Measurements from ENCODE around the gene STX4.

Gene STX4

GRCh38 chr16:30986129-30986991 is 47.0 kb upstream of the STX4 start:
- POLR2A ChIA-PET (ENCODE audit: low non-redundant PET) = no interaction called here
- H3K27ac ChIP-seq = peak overlapping the region; percentile 71
- CTCF ChIA-PET = interaction anchor here (0.5 to 2.7 kb wide), 23 partner anchors 11 to 878 kb away, joined by 3 to 23 read pairs (median 5); partner anchors contain the start of genes PRSS53, STX4, VKORC1 and ZNF646
- TF ChIP-seq CTCF (conservative IDR thresholded peaks at IDR 0.05; ENCODE audit: low read depth) = no peak
- DNase-seq (ENCODE audit: low spot score) = no peak

- ChIA-PET CTCF (no interaction called here), POLR2A (ENCODE audit: low non-redundant PET) (no interaction called here)
- no peak for TF ChIP-seq CTCF (conservative IDR thresholded peaks at IDR 0.05; ENCODE audit: low read depth)
- peak overlapping the region; percentile 19 for H3K27ac ChIP-seq
- DNase-seq (ENCODE audit: low spot score) = no peak
Observed at GRCh38 chr16:30987581-30988190, 45.7 kb upstream of the STX4 start.

- DNase-seq (ENCODE audit: low spot score) = no peak
- ChIA-PET POLR2A (ENCODE audit: low non-redundant PET) (no interaction called here), CTCF (interaction anchor here (0.7 kb wide), 1 partner anchor 176 kb away, joined by 4 read pairs; no protein-coding TSS in a partner anchor)
- TF ChIP-seq CTCF (conservative IDR thresholded peaks at IDR 0.05; ENCODE audit: low read depth) = no peak
- peak overlapping the region; percentile 28 for H3K27ac ChIP-seq
Observed at GRCh38 chr16:30989469-30990047, 43.8 kb upstream of the STX4 start.

GRCh38 chr16:30990105-30990504 is 43.3 kb upstream of the STX4 start:
- ChIA-PET CTCF (no interaction called here), POLR2A (ENCODE audit: low non-redundant PET) (no interaction called here)
- DNase-seq (ENCODE audit: low spot score) = no peak
- no peak for TF ChIP-seq CTCF (conservative IDR thresholded peaks at IDR 0.05; ENCODE audit: low read depth)
- peak overlapping the region; percentile 28 for H3K27ac ChIP-seq

GRCh38 chr16:30991052-30991451 is 42.3 kb upstream of the STX4 start:
- TF ChIP-seq CTCF (conservative IDR thresholded peaks at IDR 0.05; ENCODE audit: low read depth) = no peak
- POLR2A ChIA-PET (ENCODE audit: low non-redundant PET) = no interaction called here
- CTCF ChIA-PET = interaction anchor here (0.8 kb wide), 1 partner anchor 152 kb away, joined by 3 read pairs; no protein-coding TSS in a partner anchor

GRCh38 chr16:30992276-30992780 is 41.0 kb upstream of the STX4 start:
- CTCF ChIA-PET = no interaction called here
- peak overlapping the region; percentile 28; the same call in 1 of the 2 replicates for H3K27ac ChIP-seq
- TF ChIP-seq CTCF (conservative IDR thresholded peaks at IDR 0.05; ENCODE audit: low read depth) = no peak
- DNase-seq (ENCODE audit: low spot score) = no peak
- POLR2A ChIA-PET (ENCODE audit: low non-redundant PET) = no interaction called here

More at GRCh38 chr16:30991052-30991451, 42.3 kb upstream of the STX4 start:
- peak overlapping the region; percentile 28 for H3K27ac ChIP-seq
- no peak for DNase-seq (ENCODE audit: low spot score)

All from RWPE1 (cell line).